ENCODE measurements around the gene NDUFS7.

DNA sequence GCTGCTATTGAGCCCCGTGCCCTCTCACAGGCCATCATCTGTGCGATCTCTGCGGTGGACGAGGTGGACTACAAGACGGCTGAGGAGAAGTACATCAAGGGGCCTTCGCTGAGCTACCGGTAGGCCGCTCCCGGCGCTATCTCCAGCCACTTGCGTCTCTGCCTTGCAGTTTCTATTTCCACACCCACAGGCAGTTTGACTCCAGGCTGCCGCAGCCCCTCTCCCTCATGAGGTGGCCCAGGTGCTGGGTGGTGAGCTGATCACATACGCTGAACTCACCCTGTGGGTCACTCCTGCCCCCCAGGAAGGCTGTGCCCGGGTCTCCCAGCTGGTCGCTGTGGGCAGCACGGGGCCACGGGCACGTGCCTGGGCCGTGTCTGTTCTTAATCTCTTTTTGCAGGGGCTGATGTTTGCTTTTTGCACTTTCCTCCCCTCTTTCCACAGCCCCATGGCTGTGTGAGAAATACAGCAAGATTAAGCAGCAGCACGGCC, 10.6 kb upstream of the NDUFS7 start:
- TF ChIP-seq POLR2A (IDR thresholded peaks at IDR 0.05) (no peak), CTCF (IDR thresholded peaks at IDR 0.05) (no peak)
